Neural progenitor cell (in vitro differentiated cells): Measurements from ENCODE around the gene MAMDC4. TPM values are rescaled to one million over a fixed set of nuclear protein-coding genes. Genes with fewer than 3 reads are reported as not detected.
"Not testable (repeated sequence)": the region's sequence is repeated elsewhere in the genome, so short reads cannot be mapped to it uniquely, and the experiment has no call there.

ENCODE experiments used
- DNase-seq: peaks from one replicate; pipeline ENCODE4 v3.0.0-alpha.2; 2016; ENCODE audit warnings: low spot score
- H2AFZ ChIP-seq: fragments of 200-600 bp; sonication (generic); replicated peaks from 2 replicates; pipeline ENCODE4 v1.6.1; 2016; ENCODE audit warnings: antibody characterized with exemption
- H3F3A ChIP-seq: fragments of 200-600 bp; sonication (generic); 2 replicates; pipeline ENCODE4 v1.6.1; 2016; ENCODE audit warnings: antibody characterized with exemption, low read depth
- H3K27ac ChIP-seq: fragments of 200-600 bp; sonication (generic); 2 replicates; pipeline ENCODE4 v1.5.1; 2016; ENCODE audit warnings: mild to moderate bottlenecking
- H3K27me3 ChIP-seq: fragments of 200-600 bp; sonication (generic); 2 replicates; pipeline ENCODE4 v1.6.1; 2016; ENCODE audit warnings: mild to moderate bottlenecking, moderate library complexity
- H3K36me3 ChIP-seq: fragments of 200-600 bp; sonication (generic); 2 replicates; pipeline ENCODE4 v1.5.1; 2016
- H3K4me1 ChIP-seq: fragments of 200-600 bp; sonication (generic); 2 replicates; pipeline ENCODE4 v1.6.1; 2016; ENCODE audit warnings: mixed run types
- H3K4me2 ChIP-seq: fragments of 200-600 bp; sonication (generic); 2 replicates; pipeline ENCODE4 v1.6.1; 2016
- H3K4me3 ChIP-seq: fragments of 200-600 bp; sonication (generic); 2 replicates; pipeline ENCODE4 v1.5.1; 2016
- H3K79me2 ChIP-seq: fragments of 200-600 bp; sonication (generic); 2 replicates; pipeline ENCODE4 v1.6.1; 2016; ENCODE audit warnings: low read depth
- H3K9ac ChIP-seq: fragments of 200-600 bp; sonication (generic); 2 replicates; pipeline ENCODE4 v1.6.1; 2016
- H3K9me3 ChIP-seq: fragments of 200-600 bp; sonication (generic); 2 replicates; pipeline ENCODE4 v1.5.1; 2016; ENCODE audit warnings: low read depth
- H4K20me1 ChIP-seq: fragments of 200-600 bp; sonication (generic); 2 replicates; pipeline ENCODE4 v1.6.1; 2016; ENCODE audit warnings: low read depth
- H3K27ac Mint-ChIP-seq: 3 replicates; pipeline ENCODE4 v1.8.0; 2021; ENCODE audit warnings: mixed read lengths
- H3K27me3 Mint-ChIP-seq: 2 replicates; pipeline ENCODE4 v1.8.0; 2022; ENCODE audit warnings: low read depth, mild to moderate bottlenecking, inconsistent platforms, moderate library complexity, mixed read lengths; ENCODE audit not compliant: insufficient read depth
- H3K36me3 Mint-ChIP-seq: 3 replicates; pipeline ENCODE4 v1.8.0; 2021; ENCODE audit warnings: mixed read lengths
- H3K4me1 Mint-ChIP-seq: 3 replicates; pipeline ENCODE4 v1.8.0; 2021; ENCODE audit warnings: mixed read lengths
- H3K4me3 Mint-ChIP-seq: 3 replicates; pipeline ENCODE4 v1.8.0; 2021; ENCODE audit warnings: mild to moderate bottlenecking, moderate library complexity, mixed read lengths
- H3K9me3 Mint-ChIP-seq: 3 replicates; pipeline ENCODE4 v1.8.0; 2020; ENCODE audit warnings: mixed read lengths
- EZH2 ChIP-seq: fragments of 200-600 bp; sonication (generic); IDR thresholded peaks from 2 replicates; pipeline ENCODE4 v1.6.1; 2017; ENCODE audit warnings: antibody characterized with exemption, mild to moderate bottlenecking, moderate library complexity
- EZH2phosphoT487 ChIP-seq: fragments of 200-600 bp; sonication (generic); IDR thresholded peaks from 2 replicates; pipeline ENCODE4 v1.6.1; 2017; ENCODE audit warnings: antibody characterized with exemption
- total RNA-seq: library from RNA; depleted of rRNA; stranded (reverse); fragments of >200 nt; gene quantifications from 2 replicates; pipeline ENCODE4 v1.2.3, GENCODE V29; 2015; ENCODE audit warnings: low replicate concordance
- TF ChIP-seq, protein P1 (sequence below): fragments of 200-600 bp; sonication (generic); IDR thresholded peaks from 2 replicates; pipeline ENCODE4 v1.5.1; 2017; ENCODE audit warnings: antibody characterized with exemption, mild to moderate bottlenecking

Gene MAMDC4
- total RNA-seq, 1 donor from 2014 or later = 2.6 TPM

DNA sequence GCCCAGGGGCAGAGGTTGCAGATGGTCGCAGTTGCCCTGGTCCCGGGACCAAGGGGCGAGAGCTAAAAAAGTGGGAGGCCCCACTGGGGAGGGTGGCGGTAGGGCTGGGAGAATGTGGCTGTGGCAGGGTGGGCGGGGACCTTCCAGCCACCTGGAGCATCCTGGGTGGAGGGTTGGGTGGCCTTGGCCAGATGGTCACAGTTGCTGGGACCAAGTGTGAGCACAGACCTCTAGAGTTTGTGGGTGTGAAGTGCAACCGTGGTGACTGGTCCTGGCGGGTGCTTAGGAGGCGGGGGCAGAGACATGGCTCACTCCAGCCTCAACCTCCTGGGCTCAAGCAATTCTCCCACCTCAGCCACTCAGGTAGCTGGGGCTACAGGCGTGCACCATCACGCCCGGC, 28.5 kb downstream of the MAMDC4 start:
- Mint-ChIP-seq H3K9me3 (no peaks in the 10 kb centered on the region), H3K27me3 (peaks cover 4% of the 10 kb centered on the region), H3K4me1 (no peaks in the 10 kb centered on the region), H3K27ac (no peak overlapping the region), H3K4me3 (peak overlapping the region; percentile 72), H3K36me3 (no peaks in the 10 kb centered on the region)
- peaks cover 6% of the 10 kb centered on the region for H3F3A ChIP-seq
- H3K36me3 ChIP-seq = no peaks in the 10 kb centered on the region
- no peak overlapping the region for H3K9ac ChIP-seq
- H2AFZ ChIP-seq = no peak overlapping the region
- no peaks in the 10 kb centered on the region for H4K20me1 ChIP-seq
- H3K4me3 ChIP-seq = no peak overlapping the region
- TF ChIP-seq EZH2phosphoT487 (no peak), EZH2 (no peak)
- TF ChIP-seq, protein P1, sequence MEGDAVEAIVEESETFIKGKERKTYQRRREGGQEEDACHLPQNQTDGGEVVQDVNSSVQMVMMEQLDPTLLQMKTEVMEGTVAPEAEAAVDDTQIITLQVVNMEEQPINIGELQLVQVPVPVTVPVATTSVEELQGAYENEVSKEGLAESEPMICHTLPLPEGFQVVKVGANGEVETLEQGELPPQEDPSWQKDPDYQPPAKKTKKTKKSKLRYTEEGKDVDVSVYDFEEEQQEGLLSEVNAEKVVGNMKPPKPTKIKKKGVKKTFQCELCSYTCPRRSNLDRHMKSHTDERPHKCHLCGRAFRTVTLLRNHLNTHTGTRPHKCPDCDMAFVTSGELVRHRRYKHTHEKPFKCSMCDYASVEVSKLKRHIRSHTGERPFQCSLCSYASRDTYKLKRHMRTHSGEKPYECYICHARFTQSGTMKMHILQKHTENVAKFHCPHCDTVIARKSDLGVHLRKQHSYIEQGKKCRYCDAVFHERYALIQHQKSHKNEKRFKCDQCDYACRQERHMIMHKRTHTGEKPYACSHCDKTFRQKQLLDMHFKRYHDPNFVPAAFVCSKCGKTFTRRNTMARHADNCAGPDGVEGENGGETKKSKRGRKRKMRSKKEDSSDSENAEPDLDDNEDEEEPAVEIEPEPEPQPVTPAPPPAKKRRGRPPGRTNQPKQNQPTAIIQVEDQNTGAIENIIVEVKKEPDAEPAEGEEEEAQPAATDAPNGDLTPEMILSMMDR = no peak
- no peaks in the 10 kb centered on the region for H3K9me3 ChIP-seq
- H3K27ac ChIP-seq = no peak overlapping the region
- H3K4me2 ChIP-seq = no peak overlapping the region
- H3K27me3 ChIP-seq = no peaks in the 10 kb centered on the region
- no peak for DNase-seq
- H3K79me2 ChIP-seq = peaks cover 5% of the 10 kb centered on the region
- H3K4me1 ChIP-seq = peaks cover 3% of the 10 kb centered on the region

DNA sequence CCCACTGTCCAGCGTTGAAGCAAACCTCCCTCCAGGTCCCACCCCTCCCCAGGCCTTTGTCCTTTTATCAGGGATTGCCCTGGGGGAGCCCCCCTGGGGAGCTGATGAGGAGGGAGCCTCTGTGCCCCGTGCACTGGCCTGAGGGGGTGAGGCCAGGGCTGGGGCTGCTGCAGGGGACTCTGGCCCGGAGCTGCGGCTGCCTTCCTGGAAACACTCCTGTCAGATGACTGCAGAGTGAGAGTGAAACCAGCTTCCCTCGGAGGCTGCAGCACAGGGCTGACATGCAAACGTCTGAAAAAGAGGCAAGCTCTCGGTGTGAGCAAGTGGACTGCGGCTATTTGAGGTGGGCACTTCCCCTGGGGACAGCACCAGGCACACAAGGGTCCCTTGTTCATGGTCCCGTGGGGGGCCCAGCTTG, 29.6 kb downstream of the MAMDC4 start:
- Mint-ChIP-seq H3K9me3 (no peaks in the 10 kb centered on the region), H3K4me3 (no peak overlapping the region), H3K36me3 (no peaks in the 10 kb centered on the region), H3K27ac (no peak overlapping the region), H3K4me1 (no peaks in the 10 kb centered on the region), H3K27me3 (peaks cover 2% of the 10 kb centered on the region)
- no peak overlapping the region for H3K27ac ChIP-seq
- H3K4me1 ChIP-seq = peaks cover 5% of the 10 kb centered on the region
- peak overlapping the region; percentile 27 for H3K4me2 ChIP-seq
- H3F3A ChIP-seq = peaks cover 6% of the 10 kb centered on the region
- H2AFZ ChIP-seq = no peak overlapping the region
- H3K27me3 ChIP-seq = no peaks in the 10 kb centered on the region
- H4K20me1 ChIP-seq = peaks cover under 1% of the 10 kb centered on the region
- no peaks in the 10 kb centered on the region for H3K9me3 ChIP-seq
- H3K4me3 ChIP-seq = no peak overlapping the region
- DNase-seq = peak; percentile 29
- peaks cover 6% of the 10 kb centered on the region for H3K79me2 ChIP-seq
- TF ChIP-seq, protein P1 = no peak
- no peak overlapping the region for H3K9ac ChIP-seq
- H3K36me3 ChIP-seq = no peaks in the 10 kb centered on the region

DNA sequence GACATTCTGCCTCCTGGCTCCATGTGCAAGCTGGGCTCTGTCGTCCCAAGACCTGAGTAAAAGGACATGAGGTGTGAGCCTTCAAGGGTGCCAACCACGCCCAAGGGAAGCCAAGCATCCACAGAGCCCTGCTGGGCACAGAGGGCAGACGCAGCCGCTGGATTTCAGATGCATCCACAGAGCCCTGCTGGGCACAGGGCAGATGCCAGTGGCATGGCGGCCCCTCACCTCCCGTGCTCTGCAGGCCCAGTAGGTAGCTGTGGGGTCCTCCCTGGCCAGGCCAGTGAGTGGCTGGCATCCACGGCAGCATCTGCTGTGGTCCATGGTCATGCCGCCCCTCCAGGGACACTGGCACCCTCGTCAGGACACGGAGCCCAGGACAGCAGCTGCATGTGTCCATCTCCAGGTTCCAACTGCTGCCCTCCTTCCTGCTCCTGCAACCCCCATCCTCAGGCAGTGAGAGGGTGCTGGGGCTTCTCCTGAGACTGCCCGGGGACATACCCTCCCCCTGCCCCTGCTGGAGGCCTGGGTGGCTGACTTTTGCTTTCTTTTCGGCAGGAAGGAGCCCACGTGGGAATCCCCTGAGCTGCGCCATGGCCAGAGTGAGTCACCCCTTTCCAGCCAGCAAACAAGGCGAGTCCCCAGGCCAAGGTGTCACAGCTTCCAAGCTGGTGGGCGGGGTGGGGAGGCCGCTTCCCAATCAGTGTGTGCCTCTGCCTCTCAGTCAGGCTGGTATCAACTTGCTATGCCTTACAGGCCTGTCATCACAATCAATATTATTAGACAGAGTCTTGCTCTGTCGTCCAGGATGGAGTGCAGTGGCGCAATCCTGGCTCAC, 30.2 kb downstream of the MAMDC4 start:
- no peak overlapping the region for H3K4me3 Mint-ChIP-seq
- Histone ChIP-seq H2AFZ (no peak overlapping the region), H3K4me3 (no peak overlapping the region)

DNA sequence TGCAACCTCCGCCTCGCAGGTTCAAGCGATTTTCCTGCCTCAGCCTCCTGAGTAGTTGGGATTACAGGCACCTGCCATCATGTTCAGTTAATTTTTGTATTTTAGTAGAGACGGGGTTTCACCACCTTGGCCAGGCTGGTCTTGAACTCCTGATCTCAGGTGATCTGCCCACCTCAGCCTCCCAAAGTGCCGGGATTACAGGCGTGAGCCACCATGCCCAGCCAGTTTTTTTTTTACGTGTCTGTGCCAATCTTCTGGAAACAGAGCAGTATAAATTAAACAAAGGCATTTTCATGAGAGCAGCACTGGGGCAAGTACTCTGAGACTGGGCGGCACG, 30.8 kb downstream of the MAMDC4 start:
- not testable (repeated sequence) for H3K27ac Mint-ChIP-seq, H2AFZ ChIP-seq, H3K36me3 Mint-ChIP-seq, H3K36me3 ChIP-seq, H3K9ac ChIP-seq, H3F3A ChIP-seq, H3K27me3 Mint-ChIP-seq, H3K4me3 Mint-ChIP-seq, H3K4me1 Mint-ChIP-seq, H3K4me3 ChIP-seq, H3K9me3 Mint-ChIP-seq, H3K27ac ChIP-seq, DNase-seq, H3K9me3 ChIP-seq, H3K27me3 ChIP-seq, H3K4me2 ChIP-seq
- H3K79me2 ChIP-seq = peaks cover 19% of the 10 kb centered on the region
- peaks cover 12% of the 10 kb centered on the region for H4K20me1 ChIP-seq
- peaks cover 11% of the 10 kb centered on the region for H3K4me1 ChIP-seq

More for the DNA sequence above, 30.2 kb downstream of the MAMDC4 start:
- Mint-ChIP-seq H3K9me3 (no peaks in the 10 kb centered on the region), H3K36me3 (no peaks in the 10 kb centered on the region), H3K27ac (no peak overlapping the region), H3K4me1 (peaks cover 4% of the 10 kb centered on the region), H3K27me3 (peaks cover 2% of the 10 kb centered on the region)
- no peak for DNase-seq
- Histone ChIP-seq H3F3A (peaks cover 6% of the 10 kb centered on the region), H4K20me1 (peaks cover 7% of the 10 kb centered on the region), H3K27me3 (no peaks in the 10 kb centered on the region), H3K9ac (no peak overlapping the region), H3K27ac (no peak overlapping the region), H3K79me2 (peaks cover 13% of the 10 kb centered on the region), H3K4me2 (no peak overlapping the region), H3K36me3 (no peaks in the 10 kb centered on the region), H3K4me1 (peaks cover 6% of the 10 kb centered on the region), H3K9me3 (no peaks in the 10 kb centered on the region)
- TF ChIP-seq EZH2 (no peak), EZH2phosphoT487 (no peak)
- TF ChIP-seq, protein P1 = no peak

DNA sequence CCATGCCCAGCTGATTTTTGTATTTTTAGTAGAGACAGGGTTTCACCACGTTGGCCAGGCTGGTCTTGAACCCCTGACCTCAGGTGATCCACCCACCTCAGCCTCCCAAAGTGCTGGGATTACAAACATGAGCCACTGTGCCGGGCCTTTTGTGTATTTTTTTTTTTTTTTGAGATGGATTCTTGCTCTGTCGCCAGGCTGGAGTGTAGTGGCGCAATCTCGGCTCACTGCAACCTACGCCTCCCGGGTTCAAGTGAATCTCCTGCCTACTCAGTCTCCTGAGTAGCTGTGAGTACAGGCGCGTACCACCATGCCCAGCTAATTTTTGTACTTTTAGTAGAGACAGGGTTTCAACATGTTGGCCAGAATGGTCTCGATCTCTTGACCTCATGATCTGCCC, 31.5 kb downstream of the MAMDC4 start:
- peaks cover 26% of the 10 kb centered on the region for H3K79me2 ChIP-seq
- DNase-seq, H3K27me3 Mint-ChIP-seq, H3K4me3 Mint-ChIP-seq, H3K27me3 ChIP-seq, H3K27ac ChIP-seq, H3K9me3 Mint-ChIP-seq, H3K4me3 ChIP-seq, H3K36me3 ChIP-seq, H3K4me1 Mint-ChIP-seq, H3K27ac Mint-ChIP-seq, H3K4me2 ChIP-seq, H3K36me3 Mint-ChIP-seq, H3K9ac ChIP-seq, H3K9me3 ChIP-seq, H3F3A ChIP-seq, H2AFZ ChIP-seq: not testable (repeated sequence)
- peaks cover 20% of the 10 kb centered on the region for H4K20me1 ChIP-seq
- peaks cover 11% of the 10 kb centered on the region for H3K4me1 ChIP-seq
